GM18499 (cell line): ENCODE data around the gene CD48.

ENCODE experiments used
- ATAC-seq: cut with Tn5 transposase; IDR thresholded peaks from one replicate; pipeline ENCODE4 v1.9.1; 2021; ENCODE audit warnings: moderate number of reproducible peaks; ENCODE audit not compliant: insufficient read depth, unreplicated experiment

Gene CD48

GRCh38 chr1:160681066-160681890 is 30.3 kb downstream of the CD48 start:
- no peak for ATAC-seq

- ATAC-seq = no peak
Observed at GRCh38 chr1:160680399-160680798, 31.2 kb downstream of the CD48 start.

GRCh38 chr1:160679893-160680292 is 31.7 kb downstream of the CD48 start:
- ATAC-seq = no peak

- no peak for ATAC-seq
Observed at GRCh38 chr1:160676869-160677597, 34.6 kb downstream of the CD48 start.

GRCh38 chr1:160675641-160676410 is 35.8 kb downstream of the CD48 start:
- ATAC-seq = peak; percentile 45

- ATAC-seq = no peak
Observed at GRCh38 chr1:160674415-160674814, 37.2 kb downstream of the CD48 start.

GRCh38 chr1:160672789-160673695 is 38.6 kb downstream of the CD48 start:
- ATAC-seq = no peak

GRCh38 chr1:160671603-160672517 is 39.8 kb downstream of the CD48 start:
- no peak for ATAC-seq

- no peak for ATAC-seq
Observed at GRCh38 chr1:160670701-160671100, 40.9 kb downstream of the CD48 start.

GRCh38 chr1:160669802-160670201 is 41.8 kb downstream of the CD48 start:
- no peak for ATAC-seq

- ATAC-seq = no peak
Observed at GRCh38 chr1:160669276-160669675, 42.3 kb downstream of the CD48 start.

GRCh38 chr1:160667896-160668295 is 43.7 kb downstream of the CD48 start:
- no peak for ATAC-seq

- ATAC-seq = no peak
Observed at GRCh38 chr1:160666079-160666442, 45.6 kb downstream of the CD48 start.

- ATAC-seq = no peak
Observed at GRCh38 chr1:160665330-160666078, 46.1 kb downstream of the CD48 start.

- no peak for ATAC-seq
Observed at GRCh38 chr1:160664573-160665051, 47.0 kb downstream of the CD48 start.

- ATAC-seq = no peak
Observed at GRCh38 chr1:160662910-160663309, 48.7 kb downstream of the CD48 start.

GRCh38 chr1:160659566-160659965 is 52.1 kb downstream of the CD48 start:
- ATAC-seq = no peak

- no peak for ATAC-seq
Observed at GRCh38 chr1:160658814-160659193, 52.8 kb downstream of the CD48 start.
